Right atrium auricular region (tissue), 2 donors: Measurements from ENCODE around the gene KCNA5. TPM values are rescaled to one million over a fixed set of nuclear protein-coding genes. Genes with fewer than 3 reads are reported as not detected.

Source experiments
- DNase-seq: peaks from one replicate; pipeline ENCODE4 v3.0.0-alpha.2; 2019; ENCODE audit warnings: low spot score
- H3K27ac ChIP-seq, 2 donors: fragments of 200-600 bp; sonication (generic); 1 replicate in 1 of 2; 2 replicates in 1 of 2; pipeline ENCODE4 v1.5.1; 2016 to 2019
- H3K27me3 ChIP-seq, 2 donors: fragments of 200-600 bp; sonication (generic); one replicate each; pipeline versions ENCODE4 v1.5.1 to v1.6.0; 2017 to 2019
- H3K36me3 ChIP-seq: fragments of 200-600 bp; sonication (generic); one replicate; pipeline ENCODE4 v1.5.1; 2016
- H3K4me1 ChIP-seq, 2 donors: fragments of 200-600 bp; sonication (generic); one replicate each; pipeline versions ENCODE4 v1.5.1 to v1.6.0; 2017 to 2019
- H3K4me3 ChIP-seq, 2 donors: fragments of 200-600 bp; sonication (generic); 1 replicate in 1 of 2; 2 replicates in 1 of 2; pipeline ENCODE4 v1.5.1; 2017 to 2019; ENCODE audit warnings: mild to moderate bottlenecking in 1 of 2, moderate library complexity in 1 of 2
- H3K9me3 ChIP-seq, 2 donors: fragments of 200-600 bp; sonication (generic); one replicate each; pipeline ENCODE4 v1.5.1; 2019
- total RNA-seq, 2 donors: library from RNA; depleted of rRNA; stranded (reverse); fragments of >200 nt; gene quantifications; one replicate each; pipeline ENCODE4 v1.1.0, GENCODE V29; 2016
- TF ChIP-seq, protein P1 (sequence below), 2 donors: fragments of 200-600 bp; sonication (generic); IDR thresholded peaks; one replicate each; pipeline ENCODE4 v1.5.1; 2019; ENCODE audit warnings: antibody characterized with exemption in 2 of 2

The KCNA5 gene
- total RNA-seq, 2 donors from 2014 or later = 74.6 to 166 TPM

DNA sequence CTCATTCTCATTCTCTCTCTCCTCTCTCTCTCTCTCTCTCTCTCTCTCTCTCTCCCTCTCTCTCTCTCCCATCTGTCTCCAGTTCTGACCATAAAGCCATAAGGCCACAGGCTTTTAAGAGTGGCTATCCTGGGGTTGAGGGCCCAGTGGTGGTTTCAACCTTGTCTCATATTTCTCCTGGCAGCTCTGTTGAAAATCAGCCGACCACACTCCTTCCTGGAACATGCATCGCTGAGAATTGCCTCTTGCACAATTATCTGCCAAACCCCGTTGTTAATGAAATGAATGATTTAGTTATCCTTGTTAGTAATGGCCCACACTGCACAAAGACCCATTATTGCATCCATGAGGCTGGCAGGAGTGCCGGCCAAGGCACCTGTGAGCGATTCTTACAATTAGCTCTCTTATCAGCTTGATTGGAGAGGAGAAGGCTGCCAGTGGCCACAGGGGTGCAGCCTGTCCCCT, 30.4 kb upstream of the KCNA5 start:
- Histone ChIP-seq H3K27me3 (no peaks in the 10 kb centered on the region), H3K4me3 (no peak overlapping the region), H3K4me1 (no peaks in the 10 kb centered on the region), H3K9me3 (no peaks in the 10 kb centered on the region), H3K36me3 (no peaks in the 10 kb centered on the region), H3K27ac (no peak overlapping the region)
- TF ChIP-seq, protein P1, sequence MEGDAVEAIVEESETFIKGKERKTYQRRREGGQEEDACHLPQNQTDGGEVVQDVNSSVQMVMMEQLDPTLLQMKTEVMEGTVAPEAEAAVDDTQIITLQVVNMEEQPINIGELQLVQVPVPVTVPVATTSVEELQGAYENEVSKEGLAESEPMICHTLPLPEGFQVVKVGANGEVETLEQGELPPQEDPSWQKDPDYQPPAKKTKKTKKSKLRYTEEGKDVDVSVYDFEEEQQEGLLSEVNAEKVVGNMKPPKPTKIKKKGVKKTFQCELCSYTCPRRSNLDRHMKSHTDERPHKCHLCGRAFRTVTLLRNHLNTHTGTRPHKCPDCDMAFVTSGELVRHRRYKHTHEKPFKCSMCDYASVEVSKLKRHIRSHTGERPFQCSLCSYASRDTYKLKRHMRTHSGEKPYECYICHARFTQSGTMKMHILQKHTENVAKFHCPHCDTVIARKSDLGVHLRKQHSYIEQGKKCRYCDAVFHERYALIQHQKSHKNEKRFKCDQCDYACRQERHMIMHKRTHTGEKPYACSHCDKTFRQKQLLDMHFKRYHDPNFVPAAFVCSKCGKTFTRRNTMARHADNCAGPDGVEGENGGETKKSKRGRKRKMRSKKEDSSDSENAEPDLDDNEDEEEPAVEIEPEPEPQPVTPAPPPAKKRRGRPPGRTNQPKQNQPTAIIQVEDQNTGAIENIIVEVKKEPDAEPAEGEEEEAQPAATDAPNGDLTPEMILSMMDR (IDR thresholded peaks at IDR 0.05) = no peak
- no peak for DNase-seq

DNA sequence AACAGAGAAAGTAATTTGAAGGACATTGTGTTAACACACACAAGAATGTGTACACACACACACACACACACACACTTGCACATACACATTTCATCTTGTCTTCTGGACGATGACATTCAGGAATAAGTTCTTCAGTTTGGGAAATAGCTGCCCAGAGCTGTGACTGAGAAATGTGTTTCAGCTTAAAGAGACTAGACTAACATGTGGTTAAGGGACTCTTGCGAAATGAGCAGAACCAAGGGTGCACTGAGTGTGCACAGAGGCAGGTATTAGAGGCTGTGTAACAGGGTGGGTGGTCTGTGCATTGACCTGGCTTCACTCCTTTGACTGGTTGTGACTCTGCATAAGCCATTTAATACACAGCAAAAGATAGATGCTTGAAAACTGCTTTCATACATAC, 29.4 kb upstream of the KCNA5 start:
- TF ChIP-seq, protein P1 (IDR thresholded peaks at IDR 0.05) = no peak
- H3K4me1 ChIP-seq = no peaks in the 10 kb centered on the region
- DNase-seq = no peak

GRCh38 chr12:5015711-5016492, 27.8 kb upstream of the KCNA5 start:
- DNase-seq = no peak
- H3K27me3 ChIP-seq = no peaks in the 10 kb centered on the region
- no peak overlapping the region for H3K27ac ChIP-seq
- no peaks in the 10 kb centered on the region for H3K9me3 ChIP-seq
- TF ChIP-seq, protein P1 (IDR thresholded peaks at IDR 0.05) = no peak
- no peaks in the 10 kb centered on the region for H3K36me3 ChIP-seq
- no peak overlapping the region for H3K4me3 ChIP-seq
- H3K4me1 ChIP-seq = no peaks in the 10 kb centered on the region

More for the DNA sequence above, 29.4 kb upstream of the KCNA5 start:
- no peaks in the 10 kb centered on the region for H3K36me3 ChIP-seq
- no peak overlapping the region for H3K27ac ChIP-seq
- no peak overlapping the region for H3K4me3 ChIP-seq
- H3K9me3 ChIP-seq = no peaks in the 10 kb centered on the region
- no peaks in the 10 kb centered on the region for H3K27me3 ChIP-seq

DNA sequence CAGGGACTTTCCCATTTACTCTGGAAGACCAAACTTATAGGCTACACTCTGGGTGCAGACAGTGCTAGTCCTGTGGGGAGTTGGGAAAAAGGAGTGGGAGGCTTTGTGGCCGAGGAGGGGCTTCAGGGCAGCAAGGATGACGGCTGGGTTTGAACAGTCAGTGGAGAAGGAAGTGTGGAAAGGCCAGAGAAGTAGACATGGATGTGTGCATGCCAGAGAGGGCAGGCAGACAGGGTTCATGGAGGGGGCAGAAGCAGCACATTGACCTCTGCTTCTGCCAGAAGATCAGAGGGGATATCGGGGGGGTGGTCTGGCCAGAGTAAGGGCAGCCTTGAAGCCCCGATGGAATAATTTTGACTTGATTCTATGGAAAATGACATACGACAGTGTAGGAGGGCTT, 27.2 kb upstream of the KCNA5 start:
- H3K27ac ChIP-seq = no peak overlapping the region
- H3K4me1 ChIP-seq = no peaks in the 10 kb centered on the region
- H3K36me3 ChIP-seq = no peaks in the 10 kb centered on the region
- no peak overlapping the region for H3K4me3 ChIP-seq
- H3K9me3 ChIP-seq = no peaks in the 10 kb centered on the region
- no peaks in the 10 kb centered on the region for H3K27me3 ChIP-seq
- no peak for DNase-seq
- TF ChIP-seq, protein P1 (IDR thresholded peaks at IDR 0.05) = no peak

- Histone ChIP-seq H3K4me3 (no peak overlapping the region), H3K27me3 (no peaks in the 10 kb centered on the region), H3K9me3 (no peaks in the 10 kb centered on the region), H3K4me1 (no peaks in the 10 kb centered on the region), H3K27ac (no peak overlapping the region), H3K36me3 (no peaks in the 10 kb centered on the region)
- DNase-seq = no peak
- TF ChIP-seq, protein P1 (IDR thresholded peaks at IDR 0.05) = no peak
These were observed 25.9 kb upstream of the KCNA5 start for GRCh38 chr12:5017638-5018348.
